HG02642 (cell line): ENCODE measurements around the gene NEIL3.

Experiments used
- ATAC-seq: cut with Tn5 transposase; IDR thresholded peaks from one replicate; pipeline ENCODE4 v1.9.1; 2021; ENCODE audit warnings: mild to moderate bottlenecking; ENCODE audit not compliant: unreplicated experiment, poor library complexity

NEIL3 gene

DNA sequence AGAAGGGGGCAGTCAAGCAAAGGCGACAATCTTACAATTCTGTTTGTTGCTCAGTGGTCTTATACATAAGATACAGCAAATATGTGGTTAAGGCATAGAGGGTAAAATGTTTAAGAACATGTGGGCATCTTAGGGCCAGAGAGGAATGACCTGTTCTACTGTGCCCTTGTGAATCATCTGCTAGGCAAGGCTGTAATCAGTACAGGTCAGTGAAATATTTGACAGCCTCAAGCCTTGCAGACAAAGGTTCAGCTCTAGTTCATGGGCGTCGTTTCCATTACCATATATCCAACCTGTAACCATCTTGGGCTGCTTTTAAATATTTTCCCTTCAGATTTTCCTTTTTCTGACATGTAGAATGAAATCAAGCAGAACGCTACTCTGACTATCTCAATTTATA is 95.3 kb downstream of the NEIL3 start:
- ATAC-seq, result no peak

- ATAC-seq, result no peak
Measured at GRCh38 chr4:177405508-177405907, 95.8 kb downstream of the NEIL3 start.

DNA sequence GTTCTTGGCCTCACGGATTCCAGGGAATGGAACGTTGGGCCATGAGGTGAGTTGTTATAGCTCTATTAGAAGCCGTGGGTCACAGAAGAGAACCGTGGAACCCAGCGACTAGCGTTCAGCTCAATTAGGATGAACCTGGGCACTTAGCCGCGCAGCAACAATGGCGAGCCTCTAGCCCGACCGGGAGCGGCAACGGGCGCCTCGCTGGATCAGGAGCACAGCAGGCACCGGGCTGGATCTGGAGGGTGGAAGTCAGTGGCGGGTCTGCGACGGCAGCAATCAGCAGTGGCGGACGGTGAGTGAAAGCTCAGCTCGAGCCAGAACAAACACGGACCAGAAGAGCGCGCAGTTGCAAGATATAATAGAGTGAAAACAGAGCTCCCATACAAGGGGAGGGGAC is 98.3 kb downstream of the NEIL3 start:
- no peak for ATAC-seq

DNA sequence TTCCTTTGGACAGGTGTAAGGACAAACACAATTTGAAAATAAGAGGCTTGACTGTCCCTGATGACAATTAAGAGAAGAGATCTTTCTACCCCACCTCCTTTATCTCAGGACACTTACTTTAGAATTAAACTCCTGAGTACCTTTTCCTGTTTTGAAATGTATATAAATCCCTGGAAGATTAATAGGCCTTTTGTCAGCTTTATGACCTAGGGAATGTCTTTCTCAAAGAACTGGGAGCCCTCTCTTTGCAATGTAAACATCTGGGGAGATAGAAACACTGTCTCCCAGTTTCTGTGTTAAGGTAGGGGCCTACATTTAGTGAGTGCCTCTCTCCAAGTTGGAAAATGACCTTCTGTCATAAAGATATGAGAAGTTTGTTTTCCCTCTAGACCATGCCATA is 100.9 kb downstream of the NEIL3 start:
- no peak for ATAC-seq

GRCh38 chr4:177411996-177412395 is 102.3 kb downstream of the NEIL3 start:
- no peak for ATAC-seq
